Measurements from ENCODE around the gene NEDD8. TPM values are rescaled to one million over a fixed set of nuclear protein-coding genes. Genes with fewer than 3 reads are reported as not detected.

Gene NEDD8
- total RNA-seq, 4 donors from 2014 or later = 106 to 156 (median 122) TPM

GRCh38 chr14:24258548-24259265 is 26.5 kb upstream of the NEDD8 start:
- no peak for TF ChIP-seq CTCF (IDR thresholded peaks at IDR 0.05; ENCODE audit: low read depth)

- TF ChIP-seq CTCF (IDR thresholded peaks at IDR 0.05; ENCODE audit: low read depth) = no peak
Measured at GRCh38 chr14:24258119-24258518, 26.0 kb upstream of the NEDD8 start.

GRCh38 chr14:24256960-24257359 is 24.8 kb upstream of the NEDD8 start:
- no peak for TF ChIP-seq CTCF (IDR thresholded peaks at IDR 0.05; ENCODE audit: low read depth)

- no peak for TF ChIP-seq CTCF (IDR thresholded peaks at IDR 0.05; ENCODE audit: low read depth)
Measured at GRCh38 chr14:24255931-24256711, 24.0 kb upstream of the NEDD8 start.

GRCh38 chr14:24255438-24255837 is 23.3 kb upstream of the NEDD8 start:
- TF ChIP-seq CTCF (IDR thresholded peaks at IDR 0.05; ENCODE audit: low read depth) = no peak

GRCh38 chr14:24254630-24255392 is 22.6 kb upstream of the NEDD8 start:
- no peak for TF ChIP-seq CTCF (IDR thresholded peaks at IDR 0.05; ENCODE audit: low read depth)

- no peak for TF ChIP-seq CTCF (IDR thresholded peaks at IDR 0.05; ENCODE audit: low read depth)
Measured at GRCh38 chr14:24253936-24254335, 21.8 kb upstream of the NEDD8 start.
